H1 (cell line): ENCODE results near the gene SNRNP200. TPM values are rescaled to one million over a fixed set of nuclear protein-coding genes. Genes with fewer than 3 reads are reported as not detected.

ENCODE experiments used
- BACH1 ChIP-seq: IDR thresholded peaks from 2 replicates; pipeline ENCODE4 v1.6.1; 2012; ENCODE audit warnings: low read length, improper control_type of control experiment
- BCL11A ChIP-seq, 2 experiments: IDR thresholded peaks; one replicate each; pipeline ENCODE4 v1.6.1; 2011; ENCODE audit warnings: low read depth in 2 of 2, low read length in 2 of 2, mild to moderate bottlenecking in 2 of 2
- CBX5 ChIP-seq: fragments of 300-800, 300-1000 bp; sonication (generic); IDR thresholded peaks from 2 replicates; pipeline ENCODE4 v1.7.1; 2016; ENCODE audit warnings: antibody characterized with exemption, low read length, low read depth
- CREB1 ChIP-seq: IDR thresholded peaks from 2 replicates; pipeline ENCODE4 v1.6.1; 2012; ENCODE audit warnings: inconsistent platforms
- FOSL1 ChIP-seq: IDR thresholded peaks from 2 replicates; pipeline ENCODE4 v1.6.1; 2011; ENCODE audit warnings: mild to moderate bottlenecking, low read depth, low read length, moderate library complexity; ENCODE audit not compliant: insufficient read depth
- JUN ChIP-seq: IDR thresholded peaks from 2 replicates; pipeline ENCODE4 v1.6.1; 2011; ENCODE audit warnings: low read depth, mild to moderate bottlenecking, improper control_type of control experiment, low read length
- JUND ChIP-seq: IDR thresholded peaks from 2 replicates; pipeline ENCODE4 v1.6.1; 2011; ENCODE audit warnings: mild to moderate bottlenecking, improper control_type of control experiment, low read length
- KDM4A ChIP-seq: IDR thresholded peaks from one replicate; pipeline ENCODE4 v1.7.1; 2012; ENCODE audit warnings: low read depth, mild to moderate bottlenecking, moderate library complexity, low read length, inconsistent platforms; ENCODE audit not compliant: severe bottlenecking
- POLR2AphosphoS5 ChIP-seq: IDR thresholded peaks from 2 replicates; pipeline ENCODE4 v1.6.1; 2011; ENCODE audit warnings: low read depth, low read length
- POU5F1 ChIP-seq: IDR thresholded peaks from 2 replicates; pipeline ENCODE4 v1.6.1; 2011; ENCODE audit warnings: low read depth, mild to moderate bottlenecking, low read length, moderate library complexity
- RXRA ChIP-seq: IDR thresholded peaks from 2 replicates; pipeline ENCODE4 v1.6.1; 2011; ENCODE audit warnings: low read depth, mild to moderate bottlenecking, low read length, moderate library complexity; ENCODE audit not compliant: insufficient read depth
- polyA plus RNA-seq, 7 experiments: library from polyadenylated mRNA; depleted of rRNA in 3 of 7; stranded (reverse) in 5 of 7; unstranded in 2 of 7; fragments of >200 nt in 5 of 7; fragments of 200-250 nt in 2 of 7; gene quantifications; 1 replicate in 5 of 7; 2 replicates in 1 of 7; 4 replicates in 1 of 7; pipeline versions ENCODE4 v1.2.1 to v1.2.3, GENCODE V29; 2011 to 2013; ENCODE audit warnings: missing spikeins in 2 of 7, mixed read lengths in 2 of 7
- total RNA-seq: library from RNA; stranded (reverse); fragmentation: NEBNext Ultra II Directional; extraction: Animal tissue kit (Norgen Biotek cat#: 25700); gene quantifications from 2 replicates; pipeline ENCODE4 v1.2.1, GENCODE V29; 2021
- TF ChIP-seq, protein P1 (sequence below): fragments of 300-600 bp; sonication (generic); IDR thresholded peaks from 2 replicates; pipeline ENCODE4 v1.7.1; 2012; ENCODE audit warnings: low read length, moderate library complexity, mild to moderate bottlenecking, inconsistent platforms; ENCODE audit not compliant: insufficient replicate concordance

Gene SNRNP200
- total and polyA plus RNA-seq, 2 of the 8 experiments (the other 6 are each of a cell fraction or from before 2014, with no cell fraction given), result 190 to 289 TPM

DNA sequence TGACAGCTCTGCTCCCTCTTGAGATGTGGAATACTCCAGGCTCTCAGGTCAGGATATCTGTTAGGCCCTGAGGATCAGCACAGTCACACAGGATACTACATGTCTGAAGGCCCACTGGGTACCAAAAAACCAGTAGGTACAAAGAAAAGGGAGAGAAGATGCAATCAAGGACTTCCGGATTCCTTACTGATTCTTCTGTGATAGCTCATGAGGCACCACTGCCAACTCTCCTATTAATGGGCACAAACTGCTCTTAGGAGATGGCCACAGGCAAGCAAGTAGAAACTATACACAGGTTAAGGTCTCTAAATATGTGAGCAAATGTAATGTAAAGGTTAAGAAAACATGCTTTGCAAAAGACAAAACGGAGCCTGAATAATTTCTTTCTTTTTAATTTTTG lies 43.0 kb downstream of the SNRNP200 start (continued):
- TF ChIP-seq, protein P1, sequence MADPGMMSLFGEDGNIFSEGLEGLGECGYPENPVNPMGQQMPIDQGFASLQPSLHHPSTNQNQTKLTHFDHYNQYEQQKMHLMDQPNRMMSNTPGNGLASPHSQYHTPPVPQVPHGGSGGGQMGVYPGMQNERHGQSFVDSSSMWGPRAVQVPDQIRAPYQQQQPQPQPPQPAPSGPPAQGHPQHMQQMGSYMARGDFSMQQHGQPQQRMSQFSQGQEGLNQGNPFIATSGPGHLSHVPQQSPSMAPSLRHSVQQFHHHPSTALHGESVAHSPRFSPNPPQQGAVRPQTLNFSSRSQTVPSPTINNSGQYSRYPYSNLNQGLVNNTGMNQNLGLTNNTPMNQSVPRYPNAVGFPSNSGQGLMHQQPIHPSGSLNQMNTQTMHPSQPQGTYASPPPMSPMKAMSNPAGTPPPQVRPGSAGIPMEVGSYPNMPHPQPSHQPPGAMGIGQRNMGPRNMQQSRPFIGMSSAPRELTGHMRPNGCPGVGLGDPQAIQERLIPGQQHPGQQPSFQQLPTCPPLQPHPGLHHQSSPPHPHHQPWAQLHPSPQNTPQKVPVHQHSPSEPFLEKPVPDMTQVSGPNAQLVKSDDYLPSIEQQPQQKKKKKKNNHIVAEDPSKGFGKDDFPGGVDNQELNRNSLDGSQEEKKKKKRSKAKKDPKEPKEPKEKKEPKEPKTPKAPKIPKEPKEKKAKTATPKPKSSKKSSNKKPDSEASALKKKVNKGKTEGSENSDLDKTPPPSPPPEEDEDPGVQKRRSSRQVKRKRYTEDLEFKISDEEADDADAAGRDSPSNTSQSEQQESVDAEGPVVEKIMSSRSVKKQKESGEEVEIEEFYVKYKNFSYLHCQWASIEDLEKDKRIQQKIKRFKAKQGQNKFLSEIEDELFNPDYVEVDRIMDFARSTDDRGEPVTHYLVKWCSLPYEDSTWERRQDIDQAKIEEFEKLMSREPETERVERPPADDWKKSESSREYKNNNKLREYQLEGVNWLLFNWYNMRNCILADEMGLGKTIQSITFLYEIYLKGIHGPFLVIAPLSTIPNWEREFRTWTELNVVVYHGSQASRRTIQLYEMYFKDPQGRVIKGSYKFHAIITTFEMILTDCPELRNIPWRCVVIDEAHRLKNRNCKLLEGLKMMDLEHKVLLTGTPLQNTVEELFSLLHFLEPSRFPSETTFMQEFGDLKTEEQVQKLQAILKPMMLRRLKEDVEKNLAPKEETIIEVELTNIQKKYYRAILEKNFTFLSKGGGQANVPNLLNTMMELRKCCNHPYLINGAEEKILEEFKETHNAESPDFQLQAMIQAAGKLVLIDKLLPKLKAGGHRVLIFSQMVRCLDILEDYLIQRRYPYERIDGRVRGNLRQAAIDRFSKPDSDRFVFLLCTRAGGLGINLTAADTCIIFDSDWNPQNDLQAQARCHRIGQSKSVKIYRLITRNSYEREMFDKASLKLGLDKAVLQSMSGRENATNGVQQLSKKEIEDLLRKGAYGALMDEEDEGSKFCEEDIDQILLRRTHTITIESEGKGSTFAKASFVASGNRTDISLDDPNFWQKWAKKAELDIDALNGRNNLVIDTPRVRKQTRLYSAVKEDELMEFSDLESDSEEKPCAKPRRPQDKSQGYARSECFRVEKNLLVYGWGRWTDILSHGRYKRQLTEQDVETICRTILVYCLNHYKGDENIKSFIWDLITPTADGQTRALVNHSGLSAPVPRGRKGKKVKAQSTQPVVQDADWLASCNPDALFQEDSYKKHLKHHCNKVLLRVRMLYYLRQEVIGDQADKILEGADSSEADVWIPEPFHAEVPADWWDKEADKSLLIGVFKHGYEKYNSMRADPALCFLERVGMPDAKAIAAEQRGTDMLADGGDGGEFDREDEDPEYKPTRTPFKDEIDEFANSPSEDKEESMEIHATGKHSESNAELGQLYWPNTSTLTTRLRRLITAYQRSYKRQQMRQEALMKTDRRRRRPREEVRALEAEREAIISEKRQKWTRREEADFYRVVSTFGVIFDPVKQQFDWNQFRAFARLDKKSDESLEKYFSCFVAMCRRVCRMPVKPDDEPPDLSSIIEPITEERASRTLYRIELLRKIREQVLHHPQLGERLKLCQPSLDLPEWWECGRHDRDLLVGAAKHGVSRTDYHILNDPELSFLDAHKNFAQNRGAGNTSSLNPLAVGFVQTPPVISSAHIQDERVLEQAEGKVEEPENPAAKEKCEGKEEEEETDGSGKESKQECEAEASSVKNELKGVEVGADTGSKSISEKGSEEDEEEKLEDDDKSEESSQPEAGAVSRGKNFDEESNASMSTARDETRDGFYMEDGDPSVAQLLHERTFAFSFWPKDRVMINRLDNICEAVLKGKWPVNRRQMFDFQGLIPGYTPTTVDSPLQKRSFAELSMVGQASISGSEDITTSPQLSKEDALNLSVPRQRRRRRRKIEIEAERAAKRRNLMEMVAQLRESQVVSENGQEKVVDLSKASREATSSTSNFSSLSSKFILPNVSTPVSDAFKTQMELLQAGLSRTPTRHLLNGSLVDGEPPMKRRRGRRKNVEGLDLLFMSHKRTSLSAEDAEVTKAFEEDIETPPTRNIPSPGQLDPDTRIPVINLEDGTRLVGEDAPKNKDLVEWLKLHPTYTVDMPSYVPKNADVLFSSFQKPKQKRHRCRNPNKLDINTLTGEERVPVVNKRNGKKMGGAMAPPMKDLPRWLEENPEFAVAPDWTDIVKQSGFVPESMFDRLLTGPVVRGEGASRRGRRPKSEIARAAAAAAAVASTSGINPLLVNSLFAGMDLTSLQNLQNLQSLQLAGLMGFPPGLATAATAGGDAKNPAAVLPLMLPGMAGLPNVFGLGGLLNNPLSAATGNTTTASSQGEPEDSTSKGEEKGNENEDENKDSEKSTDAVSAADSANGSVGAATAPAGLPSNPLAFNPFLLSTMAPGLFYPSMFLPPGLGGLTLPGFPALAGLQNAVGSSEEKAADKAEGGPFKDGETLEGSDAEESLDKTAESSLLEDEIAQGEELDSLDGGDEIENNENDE, result no peak
- no peak for TF ChIP-seq RXRA
- TF ChIP-seq KDM4A, result no peak
- no peak for TF ChIP-seq POLR2AphosphoS5
- no peak for TF ChIP-seq JUND
- no peak for TF ChIP-seq JUN
- TF ChIP-seq BCL11A (IDR thresholded peaks at IDR 0.05; ENCODE audit: low read depth in 2 of 2, low read length in 2 of 2), result no peak
- no peak for TF ChIP-seq CBX5
- no peak for TF ChIP-seq CREB1
- TF ChIP-seq POU5F1, result no peak
- no peak for TF ChIP-seq BACH1
- no peak for TF ChIP-seq FOSL1
